Central memory CD8-positive, alpha-beta T cell (primary cell): Measurements from ENCODE around the gene FRZB.

ENCODE experiments used
- ATAC-seq: fragments of 150-1000 bp; cut with Tn5 transposase; replicated peaks from 2 replicates; pipeline ENCODE4 v1.10.0; 2022; ENCODE audit warnings: mild to moderate bottlenecking, moderate FRiP score, moderate number of reproducible peaks; ENCODE audit not compliant: poor library complexity, severe bottlenecking; ENCODE audit errors: extremely low read depth
- DNase-seq, 2 donors: peaks; one replicate each; pipeline ENCODE4 v3.0.0; 2021; ENCODE audit warnings: low spot score in 2 of 2
- H3K27ac Mint-ChIP-seq: one replicate; pipeline ENCODE4 v1.8.0; 2022; ENCODE audit warnings: low read depth, mild to moderate bottlenecking, moderate library complexity, mixed read lengths
- H3K27me3 Mint-ChIP-seq: one replicate; pipeline ENCODE4 v1.8.0; 2022; ENCODE audit warnings: mixed read lengths
- H3K36me3 Mint-ChIP-seq: one replicate; pipeline ENCODE4 v1.8.0; 2022; ENCODE audit warnings: mild to moderate bottlenecking, moderate library complexity, mixed read lengths; ENCODE audit not compliant: insufficient read depth
- H3K4me1 Mint-ChIP-seq: one replicate; pipeline ENCODE4 v1.8.0; 2022; ENCODE audit warnings: mixed read lengths
- H3K4me3 Mint-ChIP-seq: one replicate; pipeline ENCODE4 v1.8.0; 2022; ENCODE audit warnings: mild to moderate bottlenecking, moderate library complexity, mixed read lengths
- H3K9me3 Mint-ChIP-seq: one replicate; pipeline ENCODE4 v1.8.0; 2022; ENCODE audit warnings: mixed read lengths

Gene FRZB

DNA sequence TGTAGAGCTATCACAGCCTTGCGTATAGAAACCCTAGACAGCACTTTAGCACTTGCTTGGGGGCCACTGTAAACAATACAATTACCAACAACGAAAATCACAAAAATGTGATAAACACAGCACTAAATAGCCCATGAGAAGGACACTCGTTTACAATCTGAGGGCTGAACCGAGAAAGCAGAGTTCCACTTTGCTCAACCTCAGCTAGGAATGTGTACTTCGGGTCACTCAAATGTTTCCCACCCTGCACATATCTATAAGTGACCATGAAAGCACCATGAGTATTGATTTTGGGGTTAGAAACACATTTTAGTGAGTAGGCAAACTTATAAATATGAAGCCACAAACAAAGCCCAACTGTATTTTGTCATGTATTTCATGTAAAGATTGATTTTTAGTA, 62.3 kb downstream of the FRZB start:
- Mint-ChIP-seq H3K36me3 (no peaks in the 10 kb centered on the region), H3K27ac (no peak overlapping the region), H3K4me3 (no peak overlapping the region), H3K27me3 (peaks cover 27% of the 10 kb centered on the region), H3K9me3 (no peaks in the 10 kb centered on the region), H3K4me1 (no peaks in the 10 kb centered on the region)
- no peak for DNase-seq
- ATAC-seq: no peak

DNA sequence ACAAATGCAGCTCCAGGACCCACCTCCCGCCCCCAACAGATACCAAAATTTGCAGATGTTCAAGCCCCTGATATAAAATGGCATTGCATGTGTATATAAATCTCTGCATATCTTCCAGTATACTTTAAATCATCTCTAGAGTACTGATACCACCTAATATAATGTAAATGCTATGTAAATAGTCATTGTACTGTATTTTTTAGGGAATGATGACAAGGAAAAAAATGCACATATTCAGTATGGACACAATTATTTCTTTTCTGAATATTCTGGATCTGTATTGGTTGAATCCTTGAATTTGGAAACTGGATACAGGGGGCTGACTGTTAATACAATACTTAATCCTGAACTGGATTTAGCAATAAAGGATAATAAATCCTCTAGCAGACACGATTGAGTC, 67.7 kb downstream of the FRZB start:
- H3K27me3 Mint-ChIP-seq: peaks cover 52% of the 10 kb centered on the region
- DNase-seq (no peak), ATAC-seq (no peak)
- no peak overlapping the region for H3K27ac Mint-ChIP-seq
- H3K9me3 Mint-ChIP-seq: no peaks in the 10 kb centered on the region
- no peaks in the 10 kb centered on the region for H3K36me3 Mint-ChIP-seq
- H3K4me3 Mint-ChIP-seq: no peak overlapping the region
- no peaks in the 10 kb centered on the region for H3K4me1 Mint-ChIP-seq

DNA sequence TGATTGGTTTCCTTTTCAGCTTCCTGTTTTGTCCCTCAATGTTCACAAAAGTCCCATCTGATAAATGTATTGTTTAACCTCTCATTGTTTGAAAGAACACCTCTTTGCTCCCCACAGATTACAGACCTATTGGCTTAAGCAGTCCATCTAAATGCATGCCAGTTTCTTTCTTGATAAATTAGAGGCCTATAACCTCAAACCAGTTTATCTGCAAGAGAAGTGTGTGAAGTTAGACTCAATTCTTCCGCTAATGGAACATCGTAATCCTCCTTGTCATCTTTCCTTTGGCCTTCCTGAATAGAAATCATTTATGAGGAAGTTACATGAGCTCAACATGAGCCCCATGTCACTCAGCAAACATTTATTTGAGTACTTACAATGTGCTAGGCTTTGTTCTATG, 74.0 kb downstream of the FRZB start:
- no peaks in the 10 kb centered on the region for H3K4me1 Mint-ChIP-seq
- peaks cover under 1% of the 10 kb centered on the region for H3K36me3 Mint-ChIP-seq
- peaks cover 25% of the 10 kb centered on the region for H3K27me3 Mint-ChIP-seq
- H3K9me3 Mint-ChIP-seq: no peaks in the 10 kb centered on the region
- DNase-seq (no peak), ATAC-seq (no peak)
- H3K27ac Mint-ChIP-seq: no peak overlapping the region
- no peak overlapping the region for H3K4me3 Mint-ChIP-seq

DNA sequence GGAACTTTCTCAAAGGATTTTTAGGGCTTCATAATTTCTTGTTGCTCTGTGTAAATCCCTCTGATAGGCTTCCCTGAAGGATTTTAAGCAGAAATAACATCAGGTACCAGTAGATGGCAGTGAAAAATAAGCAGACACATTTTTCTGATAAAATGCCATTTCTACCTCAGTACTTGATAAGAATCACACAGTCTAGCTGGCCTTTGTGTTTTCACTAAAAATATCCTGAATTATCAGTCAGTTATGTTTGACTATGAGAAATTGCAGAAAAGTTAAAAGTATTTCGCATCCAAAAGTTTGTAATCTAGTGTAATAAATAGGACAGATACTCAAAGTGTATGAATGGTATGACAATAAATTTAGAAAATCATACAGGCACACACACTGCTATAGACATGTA, 81.7 kb downstream of the FRZB start:
- Mint-ChIP-seq H3K27me3 (no peaks in the 10 kb centered on the region), H3K27ac (no peak overlapping the region), H3K36me3 (peaks cover 7% of the 10 kb centered on the region), H3K9me3 (no peaks in the 10 kb centered on the region), H3K4me3 (no peak overlapping the region), H3K4me1 (no peaks in the 10 kb centered on the region)
- DNase-seq (no peak), ATAC-seq (no peak)

DNA sequence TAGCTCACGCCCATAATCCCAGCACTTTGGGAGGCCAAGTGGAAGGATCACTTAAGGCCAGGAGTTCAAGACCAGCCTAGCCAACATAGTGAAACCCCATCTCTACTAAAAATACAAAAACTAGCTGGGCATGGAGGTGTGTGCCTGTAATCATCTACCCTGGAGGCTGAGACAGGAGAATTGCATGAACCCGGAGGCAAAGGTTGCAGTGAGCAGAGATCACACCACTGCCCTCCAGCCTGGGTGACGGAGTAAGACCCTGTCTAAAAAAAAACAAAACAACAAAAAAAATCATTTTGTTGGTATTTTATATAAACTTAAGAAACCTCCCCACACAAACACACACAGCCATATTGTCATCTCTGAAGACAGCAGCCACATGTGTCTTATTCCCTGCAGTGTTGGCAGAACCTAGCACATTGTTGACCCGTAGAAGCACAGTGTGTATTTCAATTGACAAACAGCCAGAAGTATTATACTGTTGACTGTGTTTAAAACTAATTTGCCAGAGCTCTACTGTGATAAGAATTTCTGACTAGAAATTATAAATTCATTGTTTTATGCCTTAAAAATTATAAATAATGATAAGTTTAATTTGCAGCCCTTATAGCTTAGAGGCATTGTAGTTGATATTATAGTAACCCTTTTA, 82.3 kb downstream of the FRZB start:
- ATAC-seq: no peak
- H3K36me3 Mint-ChIP-seq: peaks cover 7% of the 10 kb centered on the region
- no peaks in the 10 kb centered on the region for H3K9me3 Mint-ChIP-seq
- H3K27ac Mint-ChIP-seq: no peak overlapping the region
- H3K4me3 Mint-ChIP-seq: no peak overlapping the region
- DNase-seq: no peak
- H3K4me1 Mint-ChIP-seq: no peaks in the 10 kb centered on the region
- no peaks in the 10 kb centered on the region for H3K27me3 Mint-ChIP-seq
